ENCODE measurements around the gene CD3D.
"Not testable (repeated sequence)": the region's sequence is repeated elsewhere in the genome, so short reads cannot be mapped to it uniquely, and the experiment has no call there.

CD3D gene

DNA sequence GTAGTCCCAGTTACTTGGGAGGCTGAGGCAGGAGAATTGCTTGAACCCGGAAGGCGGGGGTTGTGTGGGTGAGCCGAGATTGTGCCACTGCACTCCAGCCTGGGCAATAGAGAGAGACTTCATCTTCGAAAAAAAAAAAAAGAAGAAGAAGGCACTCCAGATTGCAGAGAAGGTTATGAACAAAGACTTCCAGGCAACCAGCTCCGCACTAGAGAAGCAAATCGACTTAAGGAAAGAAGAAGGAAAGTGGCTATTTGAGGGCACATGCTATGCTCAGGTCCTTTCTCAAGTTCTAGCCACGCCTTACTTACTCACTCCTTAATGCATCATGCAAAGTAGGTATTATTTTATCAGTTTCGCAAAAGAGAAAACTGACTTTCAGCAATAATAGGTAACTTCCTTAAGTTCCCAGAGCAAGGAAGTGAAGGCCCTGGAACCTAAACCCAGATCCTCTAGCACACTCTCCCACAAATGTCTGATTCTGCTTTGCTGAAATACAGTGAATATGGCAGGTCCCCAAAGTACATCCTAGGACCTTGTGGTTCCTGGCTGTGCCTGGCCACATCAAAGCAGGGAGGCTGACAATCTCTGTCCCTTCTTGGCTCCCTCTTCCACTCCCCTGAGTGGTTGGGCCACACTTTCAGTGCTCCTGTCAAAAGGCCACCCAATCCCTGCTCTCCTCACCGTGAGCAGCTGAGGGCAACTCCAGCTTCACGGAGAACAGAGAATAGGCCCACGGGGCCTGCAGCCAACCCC is 23.7 kb downstream of the CD3D start:
- Mint-ChIP-seq H3K27ac (peak overlapping the region; percentile 33), H3K4me1 (ENCODE audit: low read depth) (peaks cover 90% of the 10 kb centered on the region), H3K4me3 (no peak overlapping the region), H3K36me3 (ENCODE audit: low read depth) (peaks cover 24% of the 10 kb centered on the region), H3K27me3 (no peaks in the 10 kb centered on the region), H3K9me3 (peaks cover 3% of the 10 kb centered on the region)

DNA sequence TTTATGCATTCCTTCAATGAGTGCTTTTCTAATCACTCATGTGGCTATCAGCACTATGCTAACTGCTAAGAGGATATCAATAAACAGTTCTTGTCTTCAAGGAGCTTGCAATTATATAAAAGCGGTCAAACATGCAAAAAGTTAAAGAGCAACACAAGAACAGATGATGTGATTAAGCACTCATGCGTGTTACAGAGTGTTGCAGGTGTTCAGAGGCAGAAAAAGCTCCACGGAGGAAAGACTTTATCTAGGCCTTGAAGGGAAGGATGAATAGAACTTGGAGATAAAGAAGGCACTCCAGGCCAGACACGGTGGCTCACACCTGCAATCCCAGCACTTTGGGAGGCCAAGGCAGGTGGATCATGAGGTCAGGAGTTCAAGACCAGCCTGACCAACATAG is 24.4 kb downstream of the CD3D start:
- H3K9me3 Mint-ChIP-seq: peaks cover 3% of the 10 kb centered on the region
- H3K27me3 Mint-ChIP-seq: no peaks in the 10 kb centered on the region
- no peak overlapping the region for H3K27ac Mint-ChIP-seq
- H3K4me3 Mint-ChIP-seq: peak overlapping the region; percentile 28
- H3K4me1 Mint-ChIP-seq (ENCODE audit: low read depth): peaks cover 90% of the 10 kb centered on the region
- H3K36me3 Mint-ChIP-seq (ENCODE audit: low read depth): peaks cover 30% of the 10 kb centered on the region

DNA sequence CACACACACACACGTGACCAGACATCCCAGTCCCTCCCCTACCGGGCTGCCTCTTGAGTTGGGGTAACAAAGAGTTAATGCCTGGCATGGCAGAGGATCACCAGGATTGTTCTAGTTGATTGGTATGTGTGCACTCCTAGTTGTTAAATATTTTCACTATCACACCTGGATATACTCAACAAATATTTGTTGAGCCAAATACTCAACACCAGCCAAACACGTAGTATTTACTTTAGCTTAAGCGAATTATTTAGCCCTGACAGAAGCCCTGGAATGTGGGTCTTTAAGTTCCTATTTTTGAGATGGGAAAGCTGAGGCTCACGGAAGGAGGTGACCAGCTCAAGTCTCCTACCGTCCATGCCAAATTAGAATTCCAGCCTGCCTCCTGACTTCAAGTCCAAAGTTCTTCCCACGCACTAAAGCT is 27.5 kb downstream of the CD3D start:
- peaks cover 94% of the 10 kb centered on the region for H3K4me1 Mint-ChIP-seq (ENCODE audit: low read depth)
- peaks cover 61% of the 10 kb centered on the region for H3K36me3 Mint-ChIP-seq (ENCODE audit: low read depth)
- H3K27me3 Mint-ChIP-seq: no peaks in the 10 kb centered on the region
- H3K9me3 Mint-ChIP-seq: no peaks in the 10 kb centered on the region
- H3K27ac Mint-ChIP-seq: peak overlapping the region; percentile 90
- H3K4me3 Mint-ChIP-seq: peak overlapping the region; percentile 53

DNA sequence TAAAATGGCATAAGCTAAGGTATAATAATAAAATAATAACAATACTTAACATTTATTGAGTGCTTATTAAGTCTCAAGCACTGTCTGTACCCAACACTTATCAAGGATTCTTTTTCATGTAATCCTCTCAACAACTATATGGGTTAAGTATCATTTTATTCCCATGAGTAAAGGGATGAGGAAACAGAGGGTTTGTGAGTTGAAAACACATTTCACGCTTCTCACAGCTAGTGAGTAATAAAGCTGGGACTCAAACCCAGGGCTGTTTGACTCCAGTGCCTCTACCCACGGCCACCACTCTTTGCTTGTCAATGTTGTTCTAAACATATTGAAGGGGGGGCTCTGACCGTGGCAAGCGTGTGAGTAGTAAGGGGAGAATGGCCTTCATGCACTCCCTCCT is 29.3 kb downstream of the CD3D start:
- Mint-ChIP-seq H3K4me3 (no peak overlapping the region), H3K36me3 (ENCODE audit: low read depth) (peaks cover 77% of the 10 kb centered on the region), H3K9me3 (no peaks in the 10 kb centered on the region), H3K4me1 (ENCODE audit: low read depth) (peaks cover 93% of the 10 kb centered on the region), H3K27ac (peak overlapping the region; percentile 42), H3K27me3 (no peaks in the 10 kb centered on the region)

GRCh38 chr11:118312328-118312727 is 30.2 kb downstream of the CD3D start:
- peaks cover 96% of the 10 kb centered on the region for H3K4me1 Mint-ChIP-seq (ENCODE audit: low read depth)
- H3K27me3 Mint-ChIP-seq: no peaks in the 10 kb centered on the region
- H3K4me3 Mint-ChIP-seq: no peak overlapping the region
- peaks cover 85% of the 10 kb centered on the region for H3K36me3 Mint-ChIP-seq (ENCODE audit: low read depth)
- peak overlapping the region; percentile 53 for H3K27ac Mint-ChIP-seq
- no peaks in the 10 kb centered on the region for H3K9me3 Mint-ChIP-seq

DNA sequence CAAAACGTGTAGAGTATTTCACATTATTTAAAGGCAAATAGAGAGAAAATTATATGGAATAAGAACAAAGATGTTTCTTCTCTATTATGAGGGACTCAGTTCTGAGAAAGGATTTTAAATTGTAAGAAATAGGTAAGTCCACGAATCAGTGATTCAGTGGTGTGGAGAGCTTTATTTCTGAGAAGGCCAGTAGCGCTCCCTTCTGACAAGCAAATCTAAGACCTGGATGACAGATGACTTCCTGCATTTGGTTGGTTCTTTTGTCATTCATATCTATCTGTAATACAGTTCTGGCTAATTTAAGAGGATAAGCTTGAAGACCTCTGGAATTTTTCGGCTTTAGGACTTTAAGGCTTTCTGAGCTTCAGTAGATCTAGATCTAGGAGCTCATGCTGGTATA is 31.0 kb downstream of the CD3D start:
- H3K4me3 Mint-ChIP-seq: no peak overlapping the region
- H3K36me3 Mint-ChIP-seq (ENCODE audit: low read depth): peaks cover 88% of the 10 kb centered on the region
- H3K27me3 Mint-ChIP-seq: no peaks in the 10 kb centered on the region
- peak overlapping the region; percentile 88 for H3K27ac Mint-ChIP-seq
- no peaks in the 10 kb centered on the region for H3K9me3 Mint-ChIP-seq
- peaks cover 96% of the 10 kb centered on the region for H3K4me1 Mint-ChIP-seq (ENCODE audit: low read depth)

DNA sequence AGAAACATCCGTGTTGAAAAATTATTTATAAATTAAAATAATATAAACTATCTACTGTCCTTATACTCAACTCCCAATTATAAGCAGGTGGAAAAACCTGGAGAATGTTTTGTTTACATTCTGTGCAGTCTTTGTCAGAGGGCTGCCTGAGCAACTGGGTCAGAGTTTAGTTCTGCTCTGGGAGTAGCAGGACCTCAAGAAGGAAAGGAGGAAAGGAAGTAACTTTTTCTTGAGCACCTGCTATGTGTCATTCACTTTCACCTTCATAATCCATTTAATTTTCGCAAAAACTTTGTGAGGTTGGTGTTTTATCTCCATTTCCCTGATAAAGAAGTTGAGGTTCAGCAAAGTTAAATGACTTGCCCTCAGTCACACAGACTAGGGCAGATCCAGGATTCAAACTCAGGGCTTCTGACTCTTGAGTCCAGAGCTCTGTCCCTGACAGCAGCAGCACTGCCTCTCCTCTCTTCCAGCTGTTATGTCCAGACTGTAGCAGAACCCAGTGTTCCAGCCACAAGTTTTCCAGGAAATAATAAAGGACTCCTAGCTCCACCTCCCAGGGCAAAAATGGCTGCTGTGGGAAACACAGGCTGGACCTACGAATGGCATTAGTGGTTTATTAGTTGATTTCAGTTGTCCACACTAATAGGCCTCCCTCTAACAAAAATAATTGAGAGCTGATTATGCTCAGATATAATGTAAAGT is 31.6 kb downstream of the CD3D start:
- Mint-ChIP-seq H3K9me3 (no peaks in the 10 kb centered on the region), H3K4me1 (ENCODE audit: low read depth) (peaks cover 94% of the 10 kb centered on the region), H3K36me3 (ENCODE audit: low read depth) (peaks cover 91% of the 10 kb centered on the region), H3K27ac (peak overlapping the region; percentile 88), H3K4me3 (no peak overlapping the region), H3K27me3 (no peaks in the 10 kb centered on the region)

DNA sequence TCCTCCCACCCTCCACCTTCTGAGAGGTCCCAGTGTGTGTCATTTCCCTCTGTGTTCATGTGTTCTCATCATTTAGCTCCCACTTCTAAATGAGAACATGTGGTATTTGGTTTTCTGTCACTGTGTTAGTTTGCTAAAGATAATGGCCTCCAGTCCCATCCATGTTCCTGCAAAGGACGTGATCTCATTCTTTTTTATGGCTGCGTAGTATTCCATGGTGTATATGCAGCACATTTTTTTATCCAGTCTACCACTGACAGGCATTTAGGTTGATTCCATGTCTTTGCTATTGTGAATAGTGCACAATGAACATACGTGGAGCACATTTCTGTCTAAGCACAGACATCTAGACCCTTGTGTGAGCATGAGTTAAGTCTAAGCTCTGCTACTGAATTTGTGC is 32.2 kb downstream of the CD3D start:
- Mint-ChIP-seq H3K27ac (peak overlapping the region; percentile 91), H3K9me3 (no peaks in the 10 kb centered on the region), H3K27me3 (no peaks in the 10 kb centered on the region), H3K36me3 (ENCODE audit: low read depth) (peaks cover 93% of the 10 kb centered on the region), H3K4me3 (peak overlapping the region; percentile 57), H3K4me1 (ENCODE audit: low read depth) (peaks cover 91% of the 10 kb centered on the region)

DNA sequence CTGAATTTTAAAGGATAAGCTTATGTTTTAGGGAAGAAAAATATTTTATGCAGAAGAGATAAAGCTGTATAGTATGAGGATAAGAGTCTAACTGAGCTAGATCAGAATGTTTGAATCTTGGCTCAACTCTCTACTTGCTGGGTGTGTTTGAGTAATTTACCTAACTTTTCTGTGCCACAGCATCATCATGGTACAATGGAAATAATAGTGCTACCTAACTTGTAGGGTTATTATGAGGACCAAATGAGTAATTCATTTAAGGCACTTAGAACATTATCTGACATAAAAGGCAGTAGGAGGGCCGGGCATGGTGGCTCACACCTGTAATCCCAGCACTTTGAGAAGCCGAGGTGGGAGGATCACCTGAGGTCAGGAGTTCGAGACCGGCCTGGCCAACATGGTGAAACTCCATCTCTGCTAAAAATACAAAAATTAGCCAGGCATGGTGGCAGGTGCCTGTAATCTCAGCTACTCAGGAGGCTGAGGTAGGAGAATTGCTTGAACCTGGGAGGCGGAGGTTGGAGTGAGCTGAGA is 33.4 kb downstream of the CD3D start:
- not testable (repeated sequence) for H3K27me3 Mint-ChIP-seq, H3K9me3 Mint-ChIP-seq
- peak overlapping the region; percentile 99 for H3K4me3 Mint-ChIP-seq
- peak overlapping the region; percentile 100 for H3K27ac Mint-ChIP-seq
- peaks cover 89% of the 10 kb centered on the region for H3K4me1 Mint-ChIP-seq (ENCODE audit: low read depth)
- peaks cover 89% of the 10 kb centered on the region for H3K36me3 Mint-ChIP-seq (ENCODE audit: low read depth)

- Mint-ChIP-seq H3K4me3 (peak overlapping the region; percentile 99), H3K4me1 (ENCODE audit: low read depth) (peaks cover 91% of the 10 kb centered on the region), H3K9me3 (no peaks in the 10 kb centered on the region), H3K36me3 (ENCODE audit: low read depth) (peaks cover 65% of the 10 kb centered on the region), H3K27me3 (no peaks in the 10 kb centered on the region), H3K27ac (peak overlapping the region; percentile 100)
Observed at GRCh38 chr11:118306556-118306955, 35.9 kb downstream of the CD3D start.

GRCh38 chr11:118305726-118306125 is 36.8 kb downstream of the CD3D start:
- H3K27ac Mint-ChIP-seq: peak overlapping the region; percentile 100
- peak overlapping the region; percentile 99 for H3K4me3 Mint-ChIP-seq
- H3K9me3 Mint-ChIP-seq: no peaks in the 10 kb centered on the region
- H3K27me3 Mint-ChIP-seq: no peaks in the 10 kb centered on the region
- H3K4me1 Mint-ChIP-seq (ENCODE audit: low read depth): peaks cover 91% of the 10 kb centered on the region
- peaks cover 57% of the 10 kb centered on the region for H3K36me3 Mint-ChIP-seq (ENCODE audit: low read depth)

- H3K27ac Mint-ChIP-seq: peak within 1 kb of the TSS; percentile 100
- peaks cover 82% of the 10 kb centered on the region for H3K4me1 Mint-ChIP-seq (ENCODE audit: low read depth)
- H3K36me3 Mint-ChIP-seq (ENCODE audit: low read depth): peaks cover 47% of the 10 kb centered on the region
Observed at GRCh38 chr11:118304568-118305248, 37.8 kb downstream of the CD3D start, which contains the start of gene CD3E. Gene CD3E (plus strand): TSS chr11:118304730. CDS start chr11:118304953, 223 bp downstream.

DNA sequence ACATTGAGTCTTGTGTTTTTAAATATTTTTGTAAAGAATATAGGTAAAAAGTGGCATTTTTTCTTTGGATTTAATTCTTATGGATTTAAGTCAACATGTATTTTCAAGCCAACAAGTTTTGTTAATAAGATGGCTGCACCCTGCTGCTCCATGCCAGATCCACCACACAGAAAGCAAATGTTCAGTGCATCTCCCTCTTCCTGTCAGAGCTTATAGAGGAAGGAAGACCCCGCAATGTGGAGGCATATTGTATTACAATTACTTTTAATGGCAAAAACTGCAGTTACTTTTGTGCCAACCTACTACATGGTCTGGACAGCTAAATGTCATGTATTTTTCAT is 38.3 kb downstream of the CD3D start:
- peak overlapping the region; percentile 99 for H3K4me3 Mint-ChIP-seq
- H3K27me3 Mint-ChIP-seq: no peaks in the 10 kb centered on the region
- H3K36me3 Mint-ChIP-seq (ENCODE audit: low read depth): peaks cover 42% of the 10 kb centered on the region
- H3K4me1 Mint-ChIP-seq (ENCODE audit: low read depth): peaks cover 77% of the 10 kb centered on the region
- peak overlapping the region; percentile 100 for H3K27ac Mint-ChIP-seq
- no peaks in the 10 kb centered on the region for H3K9me3 Mint-ChIP-seq

More at GRCh38 chr11:118304568-118305248, 37.8 kb downstream of the CD3D start, which contains the start of gene CD3E:
- H3K9me3 Mint-ChIP-seq: no peaks in the 10 kb centered on the region
- no peaks in the 10 kb centered on the region for H3K27me3 Mint-ChIP-seq
- H3K4me3 Mint-ChIP-seq: peak within 1 kb of the TSS; percentile 99

DNA sequence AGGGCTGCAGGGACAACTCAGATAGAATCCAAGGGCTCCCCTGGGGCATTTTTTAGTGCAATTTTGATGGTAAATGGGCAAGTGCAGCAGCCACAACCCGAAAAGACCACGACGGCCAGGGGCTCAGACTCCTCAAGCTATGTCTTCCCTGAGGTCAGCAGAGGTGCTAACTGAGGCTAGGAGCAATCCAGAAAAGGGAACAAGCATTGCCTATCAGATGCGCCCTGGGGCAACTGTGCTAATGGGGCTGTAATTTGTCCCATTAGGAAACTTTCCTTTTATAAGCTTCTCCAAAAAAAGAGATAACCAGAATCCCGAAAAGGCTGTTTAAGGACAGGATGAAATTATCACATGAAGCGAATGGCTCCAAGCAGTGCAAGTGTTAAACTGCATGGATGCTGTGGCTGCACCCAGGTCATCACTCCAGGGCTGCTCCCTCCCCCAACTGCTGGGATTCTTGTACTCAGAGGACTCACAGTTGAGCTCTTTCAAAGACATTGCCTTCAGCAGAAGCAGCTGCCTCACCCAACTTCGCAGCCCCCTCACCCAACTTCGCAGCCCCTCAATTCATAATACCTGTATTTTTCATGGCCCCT is 40.8 kb downstream of the CD3D start:
- H3K27me3 Mint-ChIP-seq: no peaks in the 10 kb centered on the region
- H3K4me1 Mint-ChIP-seq (ENCODE audit: low read depth): peaks cover 52% of the 10 kb centered on the region
- H3K27ac Mint-ChIP-seq: no peak overlapping the region

More for the DNA sequence above, 40.8 kb downstream of the CD3D start:
- H3K36me3 Mint-ChIP-seq (ENCODE audit: low read depth): peaks cover 17% of the 10 kb centered on the region
- H3K4me3 Mint-ChIP-seq: no peak overlapping the region
- no peaks in the 10 kb centered on the region for H3K9me3 Mint-ChIP-seq

All from stimulated activated naive CD8-positive, alpha-beta T cell treated with anti-CD3 and anti-CD28 coated beads, Interleukin-15, Interleukin-2, amounts not matched to agents 100 ng/mL and 50 ng/mL, for 24 hours (primary cell).